ENCODE results near the gene GGA1.

Gene GGA1

GRCh38 chr22:37672206-37672919, 63.7 kb downstream of the GGA1 start:
- Histone ChIP-seq H3K27me3 (ENCODE audit: insufficient read depth, low read length, poor library complexity) (no peaks in the 10 kb centered on the region), H2AFZ (ENCODE audit: low read depth, low read length) (no peak overlapping the region), H3K9ac (ENCODE audit: low read depth, low read length) (no peak overlapping the region), H3K4me3 (ENCODE audit: low read depth in 1 of 2, low read length in 2 of 2) (no peak overlapping the region), H3K36me3 (ENCODE audit: insufficient read depth, low read length) (peaks cover 7% of the 10 kb centered on the region), H3K79me2 (ENCODE audit: insufficient read depth, low read length) (no peaks in the 10 kb centered on the region), H3K27ac (ENCODE audit: low read length) (0 out of 2 replicates have a peak overlapping the region, but pooled peaks have one; percentile 1), H4K20me1 (ENCODE audit: insufficient read depth, low read length) (peaks cover 8% of the 10 kb centered on the region; the same call in 1 of the 2 replicates), H3K9me3 (ENCODE audit: insufficient read depth, low read length, severe bottlenecking) (no peaks in the 10 kb centered on the region), H3K4me1 (ENCODE audit: insufficient read depth, low read length) (peaks cover 33% of the 10 kb centered on the region), H3K4me2 (ENCODE audit: insufficient read depth, low read length) (no peak overlapping the region)
- TF ChIP-seq CTCF (IDR thresholded peaks at IDR 0.05; ENCODE audit: borderline replicate concordance, extremely low read depth, low read length, poor library complexity, severe bottlenecking) (peak; percentile 46), EZH2 (IDR thresholded peaks at IDR 0.05; ENCODE audit: borderline replicate concordance, low read depth, low read length, severe bottlenecking) (no peak)
- peak; percentile 30; the same call in 2 of the 3 replicates for ATAC-seq (ENCODE audit: insufficient read depth, low read depth)
- DNase-seq, result peak; percentile 62

GRCh38 chr22:37672920-37673455, 64.4 kb downstream of the GGA1 start:
- 0 out of 2 replicates have a peak, but pooled peaks cover 3% of the 10 kb centered on the region for H3K36me3 ChIP-seq (ENCODE audit: insufficient read depth, low read length)
- no peak overlapping the region for H3K27ac ChIP-seq (ENCODE audit: low read length)
- H2AFZ ChIP-seq (ENCODE audit: low read depth, low read length), result no peak overlapping the region
- H3K4me1 ChIP-seq (ENCODE audit: insufficient read depth, low read length), result peaks cover 40% of the 10 kb centered on the region
- TF ChIP-seq EZH2 (IDR thresholded peaks at IDR 0.05; ENCODE audit: borderline replicate concordance, low read depth, low read length, severe bottlenecking) (no peak), CTCF (IDR thresholded peaks at IDR 0.05; ENCODE audit: borderline replicate concordance, extremely low read depth, low read length, poor library complexity, severe bottlenecking) (no peak)
- H4K20me1 ChIP-seq (ENCODE audit: insufficient read depth, low read length), result peaks cover 6% of the 10 kb centered on the region; the same call in 1 of the 2 replicates
- no peaks in the 10 kb centered on the region for H3K9me3 ChIP-seq (ENCODE audit: insufficient read depth, low read length, severe bottlenecking)
- DNase-seq (no peak), ATAC-seq (ENCODE audit: insufficient read depth, low read depth) (no peak)
- no peaks in the 10 kb centered on the region for H3K27me3 ChIP-seq (ENCODE audit: insufficient read depth, low read length, poor library complexity)
- H3K4me2 ChIP-seq (ENCODE audit: insufficient read depth, low read length), result no peak overlapping the region
- H3K79me2 ChIP-seq (ENCODE audit: insufficient read depth, low read length), result no peaks in the 10 kb centered on the region
- H3K9ac ChIP-seq (ENCODE audit: low read depth, low read length), result no peak overlapping the region
- no peak overlapping the region for H3K4me3 ChIP-seq (ENCODE audit: low read depth in 1 of 2, low read length in 2 of 2)

GRCh38 chr22:37674248-37674647, 65.6 kb downstream of the GGA1 start:
- Histone ChIP-seq H3K4me2 (ENCODE audit: insufficient read depth, low read length) (no peak overlapping the region), H3K9me3 (ENCODE audit: insufficient read depth, low read length, severe bottlenecking) (no peaks in the 10 kb centered on the region), H3K4me3 (ENCODE audit: low read depth in 1 of 2, low read length in 2 of 2) (no peak overlapping the region), H4K20me1 (ENCODE audit: insufficient read depth, low read length) (no peaks in the 10 kb centered on the region), H3K36me3 (ENCODE audit: insufficient read depth, low read length) (no peaks in the 10 kb centered on the region), H3K27ac (ENCODE audit: low read length) (no peak overlapping the region), H3K79me2 (ENCODE audit: insufficient read depth, low read length) (no peaks in the 10 kb centered on the region), H3K9ac (ENCODE audit: low read depth, low read length) (no peak overlapping the region), H2AFZ (ENCODE audit: low read depth, low read length) (no peak overlapping the region), H3K27me3 (ENCODE audit: insufficient read depth, low read length, poor library complexity) (no peaks in the 10 kb centered on the region), H3K4me1 (ENCODE audit: insufficient read depth, low read length) (peaks cover 44% of the 10 kb centered on the region)
- DNase-seq (no peak), ATAC-seq (ENCODE audit: insufficient read depth, low read depth) (no peak)
- TF ChIP-seq CTCF (IDR thresholded peaks at IDR 0.05; ENCODE audit: borderline replicate concordance, extremely low read depth, low read length, poor library complexity, severe bottlenecking), result no peak
- no peak for TF ChIP-seq EZH2 (IDR thresholded peaks at IDR 0.05; ENCODE audit: borderline replicate concordance, low read depth, low read length, severe bottlenecking)

Data from DND-41 (cell line).